GM19238 (cell line): ENCODE measurements around the gene WWOX.
"Not testable (repeated sequence)": the region's sequence is repeated elsewhere in the genome, so short reads cannot be mapped to it uniquely, and the experiment has no call there.

ENCODE experiments used
- DNase-seq: peaks from one replicate; pipeline ENCODE4 v3.0.0; 2011; ENCODE audit warnings: low spot score; ENCODE audit not compliant: insufficient read length

Gene WWOX

DNA sequence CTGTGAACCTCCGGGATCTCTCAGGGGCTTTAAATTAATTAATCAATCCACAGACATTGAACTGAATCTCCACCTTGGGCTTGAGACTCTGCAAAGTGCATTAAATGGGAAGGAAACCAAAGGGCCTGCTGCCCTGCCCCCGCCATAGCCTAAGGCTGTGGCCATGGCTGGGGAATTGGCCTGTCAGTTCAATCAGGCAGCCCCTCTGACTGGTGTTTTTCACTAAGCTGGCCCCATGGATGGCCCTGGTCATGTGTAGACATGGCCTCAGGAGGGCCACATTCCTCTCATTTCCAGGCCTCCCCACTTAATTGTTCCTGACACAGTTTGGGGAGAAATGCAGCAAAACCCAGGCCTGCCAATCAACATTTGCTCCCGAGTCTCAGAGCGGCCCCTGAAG lies 499.8 kb downstream of the WWOX start:
- DNase-seq = no peak

DNA sequence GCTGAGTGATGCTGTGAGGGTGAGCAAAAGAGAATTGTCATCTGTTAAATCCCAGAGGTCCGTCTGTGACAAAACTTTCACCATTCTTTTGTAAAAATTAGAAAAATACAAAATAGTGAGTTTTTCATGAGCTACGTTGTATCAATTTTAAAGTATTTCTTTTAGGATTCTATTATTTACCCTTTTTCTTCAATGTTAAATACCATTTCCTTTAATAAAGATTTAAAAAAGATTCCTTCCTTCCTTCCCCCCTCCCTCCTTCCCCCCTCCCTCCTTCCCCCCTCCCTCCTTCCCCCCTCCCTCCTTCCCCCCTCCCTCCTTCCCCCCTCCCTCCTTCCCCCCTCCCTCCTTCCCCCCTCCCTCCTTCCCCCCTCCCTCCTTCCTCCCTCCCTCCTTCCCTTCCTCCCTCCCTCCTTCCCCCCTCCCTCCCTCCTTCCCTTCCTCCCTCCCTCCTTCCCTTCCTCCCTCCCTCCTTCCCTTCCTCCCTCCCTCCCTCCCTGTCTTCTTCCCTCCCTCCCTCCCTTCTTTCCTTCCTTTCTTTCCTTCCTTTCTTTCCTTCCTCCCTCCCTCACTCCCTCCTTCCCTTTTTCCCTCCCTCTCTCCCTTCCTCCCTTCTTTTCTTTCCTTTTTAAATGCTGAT lies 505.1 kb downstream of the WWOX start:
- not testable (repeated sequence) for DNase-seq

DNA sequence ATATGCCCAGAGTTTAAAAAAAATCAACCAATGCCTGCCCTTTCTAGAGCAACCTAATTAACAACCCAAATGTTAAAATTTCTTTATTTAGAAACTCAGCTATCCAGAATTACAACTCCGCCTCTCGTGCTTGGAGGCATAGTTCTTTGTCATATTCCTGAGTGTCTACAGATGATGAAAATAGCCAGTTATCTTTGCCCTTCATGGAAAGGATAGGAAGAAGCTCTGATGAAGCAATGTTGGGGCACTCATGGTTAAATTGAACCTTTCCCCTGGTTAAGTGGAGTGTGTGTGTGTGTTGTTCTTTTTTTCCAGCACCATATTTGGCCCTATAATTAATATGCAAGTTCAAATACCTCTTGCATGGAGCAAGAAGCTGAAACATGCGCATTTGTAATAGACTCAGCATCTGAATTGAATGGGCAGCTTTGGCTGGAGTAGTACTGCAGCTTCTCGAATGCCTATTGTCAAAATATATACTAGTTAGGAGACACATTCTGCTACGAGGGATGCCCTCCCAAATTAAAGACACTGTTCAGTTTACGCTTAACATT lies 506.2 kb downstream of the WWOX start:
- no peak for DNase-seq

DNA sequence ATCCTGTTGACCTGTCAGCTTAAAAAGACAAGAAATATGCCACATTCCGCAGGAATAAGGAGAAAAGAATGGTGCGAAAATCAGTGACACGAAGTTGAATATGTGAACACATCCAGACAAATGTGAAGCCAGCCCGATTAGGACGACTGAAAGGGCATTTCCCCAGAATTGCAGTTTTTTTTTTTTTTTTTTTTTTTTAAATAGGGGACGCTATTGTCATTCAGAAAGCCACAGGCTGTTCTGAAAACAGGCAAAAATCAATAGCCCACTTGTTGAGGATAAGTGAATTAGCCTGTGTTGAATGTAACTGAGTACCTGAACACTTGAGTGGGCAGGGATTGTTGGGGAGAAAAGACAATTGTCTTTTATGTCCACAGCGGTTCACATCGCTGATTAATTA lies 507.1 kb downstream of the WWOX start:
- DNase-seq = no peak

DNA sequence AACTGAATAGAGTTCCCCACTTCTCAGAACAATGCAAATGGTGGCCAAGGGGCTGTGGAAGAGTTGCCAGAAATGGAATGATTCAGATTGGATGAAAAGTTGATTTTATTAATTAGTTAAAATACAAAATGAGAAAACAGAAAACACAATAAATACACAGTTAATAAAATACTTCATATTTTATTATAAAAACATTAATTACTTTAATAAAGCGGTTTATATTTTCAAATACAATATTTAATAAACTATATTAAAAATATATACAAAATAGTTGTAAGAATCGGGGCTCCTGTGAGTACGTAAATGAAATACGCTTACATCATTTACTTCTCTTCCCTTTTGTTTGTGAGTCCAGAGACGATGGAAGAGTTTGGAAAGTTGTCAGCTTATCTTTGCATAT lies 507.6 kb downstream of the WWOX start:
- DNase-seq = no peak

DNA sequence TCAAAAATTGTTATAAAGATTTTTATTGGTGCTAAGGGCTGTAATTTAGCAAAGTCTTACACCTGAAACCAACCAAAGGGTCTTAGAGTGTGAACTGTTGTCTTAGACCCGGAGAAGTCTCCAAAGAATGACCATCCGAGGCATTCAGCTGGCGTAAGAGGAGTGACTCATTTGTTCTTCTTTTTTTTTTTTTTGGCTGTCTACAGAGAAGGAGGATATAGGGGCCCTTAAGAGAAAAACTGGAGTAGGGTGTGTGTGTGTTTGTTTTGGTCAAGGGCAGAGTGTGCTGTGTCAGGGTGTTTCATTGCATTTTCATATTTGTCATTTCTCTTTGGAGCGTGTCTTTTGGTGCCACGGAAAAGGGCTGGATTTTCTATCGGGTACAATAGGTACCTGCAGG lies 508.0 kb downstream of the WWOX start:
- DNase-seq = no peak

DNA sequence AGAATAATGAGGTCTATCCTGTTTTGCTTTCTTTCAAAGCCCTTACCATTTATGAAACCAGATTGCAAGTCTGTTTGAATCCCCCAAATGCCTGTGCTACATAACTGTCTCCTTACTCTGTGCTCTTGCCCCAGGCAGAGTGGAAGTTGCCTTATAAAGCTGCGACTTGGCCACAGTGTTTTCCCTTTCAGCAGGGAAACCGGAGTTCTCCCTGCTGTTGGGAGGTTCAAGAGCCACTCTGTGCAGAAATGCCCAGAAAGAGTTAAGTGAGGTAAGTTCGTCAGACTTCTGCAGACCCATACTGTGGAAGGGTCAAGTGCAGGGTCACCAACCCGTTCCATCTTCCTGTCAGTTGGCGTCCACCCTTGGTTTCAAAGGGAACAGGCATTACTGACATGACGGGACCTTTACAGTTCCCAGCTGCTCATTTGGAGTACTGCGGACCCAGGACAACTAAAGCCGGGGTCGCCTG lies 508.9 kb downstream of the WWOX start:
- DNase-seq = no peak

DNA sequence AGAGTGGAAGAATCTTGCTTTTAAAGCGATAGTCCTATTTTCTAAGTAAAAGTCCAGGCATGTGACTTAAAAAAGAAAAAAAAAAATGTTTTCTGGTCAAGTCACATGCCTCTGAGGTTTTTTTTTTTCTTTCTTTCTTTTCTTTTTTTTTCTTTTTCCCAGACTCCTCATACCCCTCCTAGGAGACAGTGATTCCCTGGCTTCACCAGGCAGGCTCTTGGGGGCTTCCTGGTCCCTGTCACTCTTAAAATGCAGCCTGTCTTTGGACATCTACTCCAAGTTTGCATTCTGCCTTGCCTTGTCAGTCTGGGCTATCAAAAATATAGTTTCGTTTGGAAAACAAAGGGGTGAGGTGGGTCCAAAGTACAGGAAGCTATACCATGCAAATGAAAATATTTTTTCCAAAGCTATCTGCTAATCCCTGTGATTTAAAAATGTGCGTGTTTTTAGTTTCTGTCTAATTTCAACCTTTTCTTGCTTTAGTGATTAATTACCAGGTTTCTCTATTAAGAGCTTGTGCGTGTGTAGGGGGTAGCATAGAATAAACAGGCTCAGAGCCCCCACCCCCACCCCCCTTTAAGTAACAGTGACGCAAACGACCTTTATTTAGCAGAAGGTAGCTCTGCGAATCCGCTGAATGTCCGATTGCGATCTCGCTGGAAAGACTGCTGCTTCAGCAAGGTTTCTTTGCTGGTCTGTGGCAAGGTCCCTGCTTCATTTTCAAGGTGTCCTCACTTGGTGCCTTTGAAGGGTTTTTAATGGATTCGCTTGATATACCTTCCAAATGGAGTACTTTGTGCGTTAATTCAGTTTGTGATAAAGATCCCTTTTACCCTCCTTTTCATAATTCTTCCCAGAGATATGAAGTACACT lies 510.2 kb downstream of the WWOX start:
- no peak for DNase-seq

DNA sequence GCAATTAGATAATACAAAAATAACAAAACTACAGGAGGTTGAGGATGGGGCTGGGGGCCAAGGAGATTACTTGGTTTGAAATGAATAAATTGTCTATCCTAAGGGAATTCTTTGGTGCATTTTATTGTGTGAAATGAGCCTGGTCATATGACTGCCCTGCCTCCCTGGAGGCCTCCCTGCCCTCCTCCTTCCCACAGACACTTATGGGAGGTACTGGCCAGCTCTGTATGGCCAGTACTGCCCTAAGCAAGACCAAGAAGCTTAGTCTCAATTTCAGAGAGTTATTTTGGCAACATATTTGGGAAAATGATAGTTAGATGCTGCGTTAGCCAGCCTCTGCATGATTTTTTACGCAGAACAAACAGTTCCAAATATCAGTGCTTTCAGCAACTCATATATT lies 511.9 kb downstream of the WWOX start:
- DNase-seq = no peak

DNA sequence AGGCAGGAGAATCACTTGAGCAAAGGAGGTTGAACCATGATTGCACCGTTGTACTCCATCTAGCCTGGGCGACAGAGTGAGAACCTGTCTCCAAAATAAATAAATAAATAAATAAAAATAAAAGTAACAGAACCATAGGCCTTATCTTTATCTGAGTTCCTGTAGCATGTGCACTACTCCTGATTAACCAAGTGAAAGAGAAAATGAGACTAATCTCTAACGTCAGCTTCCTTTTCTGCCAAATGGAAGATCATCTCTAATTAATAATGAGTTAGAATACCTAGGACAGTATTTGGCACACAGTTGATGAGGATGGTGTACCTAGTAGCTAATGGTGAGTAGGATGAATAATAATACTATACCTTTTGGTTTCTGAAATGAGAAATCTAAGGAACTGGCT lies 520.4 kb downstream of the WWOX start:
- DNase-seq = no peak

DNA sequence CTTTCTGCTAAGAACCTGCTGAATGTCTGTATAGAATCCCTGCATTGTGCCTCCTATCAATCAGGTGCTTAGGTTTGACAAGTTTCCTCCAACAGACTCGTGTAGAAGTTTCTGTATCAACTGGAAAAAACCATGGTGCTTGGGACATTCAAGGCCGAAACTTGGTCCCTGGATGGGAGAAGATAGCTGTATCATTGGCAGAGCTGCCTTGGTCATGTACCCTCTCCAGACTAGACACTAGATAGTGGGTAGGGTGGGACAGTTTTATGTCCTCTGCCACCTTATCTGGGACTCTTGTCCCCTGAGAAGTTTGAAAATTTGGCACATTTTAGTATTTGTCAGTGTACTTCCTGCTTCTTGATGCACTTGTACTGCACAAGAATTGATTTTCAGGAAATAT lies 520.8 kb downstream of the WWOX start:
- DNase-seq = no peak

DNA sequence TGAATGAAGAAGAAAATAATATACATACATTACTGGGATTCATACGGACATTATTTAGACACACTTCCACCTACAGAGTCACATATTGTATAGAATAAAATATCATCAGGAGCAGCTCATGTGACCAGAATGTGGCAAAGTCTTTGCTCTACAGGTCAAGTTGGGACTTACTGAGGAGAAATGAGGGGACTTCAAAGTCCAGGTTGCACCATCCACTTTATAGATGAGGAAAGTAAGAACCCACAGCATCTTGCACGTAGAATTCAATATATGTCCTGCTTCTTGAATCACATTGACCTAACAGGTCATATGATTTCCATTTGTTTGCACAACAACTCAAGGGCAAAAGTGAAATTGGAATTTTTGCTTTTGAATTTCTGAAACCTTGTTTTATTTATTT lies 524.3 kb downstream of the WWOX start:
- DNase-seq = no peak

DNA sequence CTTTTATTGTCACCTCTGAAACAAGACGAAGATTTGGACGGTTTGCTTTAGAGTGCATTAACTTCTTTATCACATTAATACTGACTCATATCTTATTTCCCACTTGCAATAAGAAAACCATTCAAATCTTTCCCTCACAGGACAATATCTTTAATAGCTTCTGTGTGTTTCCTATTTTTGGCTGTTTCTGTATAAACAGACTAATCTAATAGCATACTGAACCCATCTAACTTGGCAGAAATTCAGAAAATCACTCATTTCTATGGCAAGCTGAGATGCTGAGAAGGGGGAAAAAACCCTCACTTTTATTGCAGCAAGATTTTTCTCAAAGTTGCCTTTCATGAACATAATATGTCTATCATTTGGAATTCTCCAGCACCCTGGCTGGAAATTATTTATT lies 524.9 kb downstream of the WWOX start:
- no peak for DNase-seq

DNA sequence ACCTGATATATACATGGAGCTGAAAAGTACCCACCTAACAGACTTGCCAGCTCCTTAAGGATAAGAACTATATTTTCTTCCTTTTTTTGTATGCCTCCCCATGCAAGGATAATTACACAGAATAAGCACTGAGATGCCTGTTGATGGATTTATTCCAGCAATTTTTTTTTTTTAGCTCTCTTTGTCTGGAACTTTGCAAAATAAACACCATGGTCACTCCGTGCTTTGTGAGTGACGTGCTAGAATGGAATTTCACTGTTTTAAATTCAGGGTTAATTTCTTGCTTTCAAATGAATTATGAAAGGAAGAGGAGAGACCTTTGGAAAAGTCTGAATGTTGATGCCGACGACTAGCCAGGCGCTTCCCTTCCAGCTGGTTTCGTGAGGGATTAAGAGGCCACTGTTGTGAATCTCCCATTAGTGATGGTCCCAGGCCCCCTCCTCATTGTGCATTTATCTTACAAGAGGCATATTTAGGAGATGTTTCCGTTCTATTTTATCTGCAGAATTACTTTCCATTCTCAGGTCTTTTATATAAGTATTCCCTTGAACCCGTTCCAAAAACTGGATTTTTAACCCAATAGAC lies 529.1 kb downstream of the WWOX start:
- DNase-seq = no peak

DNA sequence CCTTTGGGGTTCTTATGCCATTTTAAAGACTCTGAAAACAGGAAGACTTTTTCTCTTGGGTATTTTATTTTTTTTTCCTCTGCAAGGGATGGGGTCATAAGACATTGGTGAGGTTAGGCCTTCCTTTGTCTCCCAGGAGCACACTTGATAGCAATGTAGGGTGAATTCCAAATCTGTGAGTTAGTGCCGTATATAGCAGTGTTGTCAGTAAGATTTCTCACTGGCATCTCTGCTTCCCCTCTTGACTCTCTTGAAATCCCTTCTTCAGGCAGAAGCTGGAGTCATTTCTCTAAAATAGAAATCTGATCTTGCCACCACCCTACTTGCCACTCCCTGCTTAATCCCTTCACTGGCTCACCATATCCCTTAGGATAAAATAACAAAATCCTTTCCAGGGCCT lies 529.7 kb downstream of the WWOX start:
- no peak for DNase-seq

DNA sequence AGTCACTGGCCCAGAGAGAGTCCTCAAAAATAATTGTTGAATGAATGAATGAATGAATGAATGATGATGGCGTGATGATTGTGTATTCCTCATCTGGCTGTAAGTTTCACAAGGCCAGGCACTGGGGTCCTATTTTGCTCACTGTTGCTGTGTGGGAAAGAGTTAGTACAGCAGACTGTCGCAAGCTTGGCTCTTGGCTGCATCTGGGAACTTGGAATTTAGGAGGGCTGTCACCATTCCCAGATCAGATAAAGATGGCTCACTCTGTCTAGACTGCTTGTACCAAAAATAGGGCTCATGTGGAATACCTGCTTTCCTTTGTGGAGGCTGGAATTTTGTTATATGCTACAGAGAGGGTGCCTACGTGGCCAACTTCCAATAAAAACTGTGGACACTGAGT lies 530.6 kb downstream of the WWOX start:
- no peak for DNase-seq

DNA sequence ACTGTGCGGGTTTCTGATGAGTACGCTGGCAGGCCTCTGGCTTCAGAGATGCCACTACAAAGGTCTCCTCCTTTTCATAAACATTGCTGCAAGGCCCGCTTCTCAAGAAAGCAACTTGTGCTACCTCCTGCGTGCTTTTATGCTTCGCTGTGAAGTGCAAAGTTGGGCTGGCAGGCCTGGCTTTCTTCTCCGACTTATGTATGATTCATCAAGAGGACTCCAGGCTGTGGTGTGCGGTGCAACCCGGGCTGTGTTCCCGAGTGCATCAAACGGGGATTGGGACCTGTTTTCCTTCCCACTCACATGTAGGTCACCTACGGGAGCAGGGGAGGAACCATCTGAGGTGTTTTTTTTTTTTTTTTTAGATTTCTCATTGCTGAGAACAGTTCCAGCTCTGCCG lies 534.1 kb downstream of the WWOX start:
- DNase-seq = no peak

DNA sequence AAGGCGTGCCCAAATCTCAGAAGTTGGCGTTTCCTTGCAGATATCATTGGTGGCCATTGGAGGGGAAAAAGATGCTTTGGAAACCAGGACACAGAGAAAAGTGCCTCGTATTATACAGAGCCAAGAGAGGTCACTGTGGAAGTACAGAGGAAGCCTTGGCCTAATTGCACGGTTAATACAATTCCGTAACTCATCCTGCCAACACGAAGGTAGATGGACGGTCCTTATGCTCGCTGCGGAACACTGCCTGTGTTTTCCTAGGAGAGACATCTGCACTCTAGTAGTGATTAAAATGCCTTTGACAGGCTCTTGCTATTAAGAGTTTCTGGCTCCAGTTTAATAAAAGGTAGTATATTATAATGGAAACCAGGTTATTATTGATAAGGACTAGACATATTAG lies 536.4 kb downstream of the WWOX start:
- DNase-seq = no peak

DNA sequence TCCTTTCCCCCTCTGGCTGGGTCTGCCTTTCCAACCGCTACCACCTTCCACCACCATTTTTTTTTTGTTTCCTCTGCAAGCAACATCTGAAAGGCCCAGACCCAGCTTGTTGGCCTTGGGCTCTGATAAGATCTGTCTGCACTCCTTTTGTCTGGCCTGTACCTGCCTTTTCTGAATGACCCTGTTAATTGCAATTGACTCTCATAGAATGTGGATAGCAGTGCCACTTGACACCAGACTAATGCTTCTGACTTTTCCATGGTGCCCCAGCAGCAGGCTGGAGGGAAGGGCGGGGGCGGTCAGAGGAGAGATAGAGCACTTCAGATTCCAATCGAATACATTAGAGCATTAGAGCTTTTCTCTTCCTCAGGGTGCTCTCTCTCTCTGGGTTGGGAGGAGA lies 538.9 kb downstream of the WWOX start:
- DNase-seq = no peak

DNA sequence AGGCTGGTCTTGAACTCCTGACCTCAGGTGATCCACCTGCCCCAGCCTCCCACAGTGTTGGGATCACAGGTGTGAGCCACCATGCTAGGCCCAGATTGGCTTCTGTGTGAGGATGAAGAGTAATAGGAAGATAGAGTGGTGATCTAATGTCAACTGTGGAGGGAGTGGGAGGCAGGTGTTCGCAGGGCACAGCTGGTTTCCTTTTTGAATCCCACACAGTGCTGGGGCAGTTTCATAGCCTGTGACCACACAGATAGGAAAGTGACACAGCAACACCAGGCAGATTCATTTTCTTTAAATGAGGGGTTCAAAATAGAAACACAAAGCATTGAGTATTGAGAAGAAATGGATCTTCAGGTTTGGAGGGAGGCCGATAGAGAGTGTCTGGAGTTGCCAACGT lies 540.3 kb downstream of the WWOX start:
- DNase-seq = no peak

DNA sequence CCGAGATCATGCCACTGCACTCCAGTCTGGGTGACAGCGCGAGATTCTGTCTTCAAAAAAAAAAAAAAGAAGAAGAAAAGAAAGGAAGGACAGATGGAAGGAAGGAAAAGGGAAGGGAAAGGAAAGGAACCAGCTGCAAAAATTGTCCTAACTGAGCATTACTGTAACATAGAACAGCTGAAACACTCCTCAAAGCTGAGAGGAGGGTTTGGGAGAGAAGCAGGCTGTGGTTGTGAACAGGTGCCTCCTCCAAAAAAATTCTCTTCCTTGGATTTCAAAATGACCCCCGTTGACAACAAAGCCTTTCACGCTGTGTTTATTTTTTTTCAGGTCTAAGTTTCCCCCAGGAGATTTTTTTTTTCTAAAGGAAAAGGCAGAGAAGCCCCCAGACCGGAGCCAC lies 541.4 kb downstream of the WWOX start:
- no peak for DNase-seq

DNA sequence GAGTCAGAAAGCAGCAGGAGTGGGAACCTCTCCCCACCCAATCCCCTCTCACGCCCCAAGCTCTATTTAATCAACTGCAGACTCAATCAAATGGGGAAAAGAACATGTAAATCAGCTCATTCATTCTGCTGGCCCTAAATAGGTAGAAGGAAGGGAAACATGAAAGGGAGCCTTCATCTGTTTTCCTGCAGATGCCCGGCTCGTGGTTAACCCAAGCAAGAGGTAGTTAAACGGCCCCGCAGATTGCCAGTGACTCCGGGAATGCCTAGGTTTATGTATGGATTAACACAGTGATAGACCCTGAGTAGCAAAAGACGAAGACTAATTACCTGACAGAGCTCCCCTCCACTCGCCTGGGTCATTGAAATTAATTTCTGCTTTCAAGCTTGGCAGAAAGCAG lies 542.0 kb downstream of the WWOX start:
- DNase-seq = no peak
